Chondrocyte (in vitro differentiated cells): ENCODE measurements around the gene PHACTR4. TPM values are rescaled to one million over a fixed set of nuclear protein-coding genes. Genes with fewer than 3 reads are reported as not detected.
A peak's percentile ranks its signal among the peaks of the same experiment; 100 is the strongest.
"Not testable (repeated sequence)": the region's sequence is repeated elsewhere in the genome, so short reads cannot be mapped to it uniquely, and the experiment has no call there.

Experiments used
- DNase-seq: peaks from one replicate; pipeline ENCODE4 v3.0.0; 2021; ENCODE audit warnings: mixed read lengths, low spot score
- H3K27ac Mint-ChIP-seq: one replicate; pipeline ENCODE4 v1.8.0; 2021; ENCODE audit warnings: mild to moderate bottlenecking, moderate library complexity, mixed read lengths; ENCODE audit not compliant: unreplicated experiment
- H3K27me3 Mint-ChIP-seq: 2 replicates; pipeline ENCODE4 v1.8.0; 2021; ENCODE audit warnings: low read depth, mixed read lengths
- H3K36me3 Mint-ChIP-seq: 2 replicates; pipeline ENCODE4 v1.8.0; 2021; ENCODE audit warnings: low read depth, mixed read lengths
- H3K4me1 Mint-ChIP-seq: 2 replicates; pipeline ENCODE4 v1.8.0; 2021; ENCODE audit warnings: low read depth, mild to moderate bottlenecking, mixed read lengths
- H3K4me3 Mint-ChIP-seq: one replicate; pipeline ENCODE4 v1.8.0; 2021; ENCODE audit warnings: mild to moderate bottlenecking, moderate library complexity, mixed read lengths; ENCODE audit not compliant: unreplicated experiment
- H3K9me3 Mint-ChIP-seq: 2 replicates; pipeline ENCODE4 v1.8.0; 2021; ENCODE audit warnings: low read depth, mixed read lengths
- total RNA-seq: library from RNA; stranded (reverse); gene quantifications from 3 replicates; pipeline ENCODE4 v1.2.1, GENCODE V29; 2021
- TF ChIP-seq, protein P1 (sequence below): fragments of 200-600 bp; sonication (generic); IDR thresholded peaks from 2 replicates; pipeline ENCODE4 v1.5.0; 2021; ENCODE audit warnings: antibody characterized with exemption, mild to moderate bottlenecking, moderate library complexity

The PHACTR4 gene
- total RNA-seq, 1 donor from 2014 or later, result 39.9 TPM

- DNase-seq, result no peak
- Mint-ChIP-seq H3K4me3 (no peak overlapping the region), H3K27ac (no peak overlapping the region)
Measured at GRCh38 chr1:28364888-28365287, 4.7 kb upstream of the PHACTR4 start.

DNA sequence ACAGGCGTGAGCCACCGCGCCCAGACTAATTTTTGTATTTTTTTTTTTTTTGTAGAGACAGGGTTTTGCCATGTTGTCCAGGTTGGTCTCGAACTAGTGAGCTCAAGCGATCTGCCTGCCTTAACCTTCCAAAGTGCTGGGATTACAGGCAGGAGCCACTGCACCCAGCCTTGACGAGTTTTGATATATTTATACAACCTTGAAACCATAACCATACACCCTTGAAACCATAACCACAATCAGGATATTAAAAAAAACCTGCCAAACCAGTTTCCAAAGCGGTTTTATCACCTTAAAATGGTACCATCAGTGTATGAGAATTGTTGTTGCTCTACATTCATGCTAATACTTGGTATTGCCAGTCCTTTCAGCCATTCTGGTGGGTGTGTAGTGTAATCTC lies 3.7 kb upstream of the PHACTR4 start:
- no peaks in the 10 kb centered on the region for H3K27me3 Mint-ChIP-seq

More at GRCh38 chr1:28364888-28365287, 4.7 kb upstream of the PHACTR4 start:
- Mint-ChIP-seq H3K4me1 (peaks cover 6% of the 10 kb centered on the region), H3K27me3 (no peaks in the 10 kb centered on the region), H3K9me3 (no peaks in the 10 kb centered on the region), H3K36me3 (no peaks in the 10 kb centered on the region)
- TF ChIP-seq, protein P1, sequence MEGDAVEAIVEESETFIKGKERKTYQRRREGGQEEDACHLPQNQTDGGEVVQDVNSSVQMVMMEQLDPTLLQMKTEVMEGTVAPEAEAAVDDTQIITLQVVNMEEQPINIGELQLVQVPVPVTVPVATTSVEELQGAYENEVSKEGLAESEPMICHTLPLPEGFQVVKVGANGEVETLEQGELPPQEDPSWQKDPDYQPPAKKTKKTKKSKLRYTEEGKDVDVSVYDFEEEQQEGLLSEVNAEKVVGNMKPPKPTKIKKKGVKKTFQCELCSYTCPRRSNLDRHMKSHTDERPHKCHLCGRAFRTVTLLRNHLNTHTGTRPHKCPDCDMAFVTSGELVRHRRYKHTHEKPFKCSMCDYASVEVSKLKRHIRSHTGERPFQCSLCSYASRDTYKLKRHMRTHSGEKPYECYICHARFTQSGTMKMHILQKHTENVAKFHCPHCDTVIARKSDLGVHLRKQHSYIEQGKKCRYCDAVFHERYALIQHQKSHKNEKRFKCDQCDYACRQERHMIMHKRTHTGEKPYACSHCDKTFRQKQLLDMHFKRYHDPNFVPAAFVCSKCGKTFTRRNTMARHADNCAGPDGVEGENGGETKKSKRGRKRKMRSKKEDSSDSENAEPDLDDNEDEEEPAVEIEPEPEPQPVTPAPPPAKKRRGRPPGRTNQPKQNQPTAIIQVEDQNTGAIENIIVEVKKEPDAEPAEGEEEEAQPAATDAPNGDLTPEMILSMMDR, result no peak

GRCh38 chr1:28368608-28369007 lies 932 bp upstream of the PHACTR4 start:
- H3K4me3 Mint-ChIP-seq, H3K9me3 Mint-ChIP-seq, H3K27ac Mint-ChIP-seq, DNase-seq, H3K36me3 Mint-ChIP-seq, H3K27me3 Mint-ChIP-seq: not testable (repeated sequence)
- peaks cover 20% of the 10 kb centered on the region for H3K4me1 Mint-ChIP-seq

More for the DNA sequence above, 3.7 kb upstream of the PHACTR4 start:
- Mint-ChIP-seq H3K4me1 (peaks cover 11% of the 10 kb centered on the region), H3K27ac (no peak overlapping the region), H3K9me3 (no peaks in the 10 kb centered on the region), H3K36me3 (no peaks in the 10 kb centered on the region), H3K4me3 (no peak overlapping the region)
- TF ChIP-seq, protein P1, result no peak
- no peak for DNase-seq

DNA sequence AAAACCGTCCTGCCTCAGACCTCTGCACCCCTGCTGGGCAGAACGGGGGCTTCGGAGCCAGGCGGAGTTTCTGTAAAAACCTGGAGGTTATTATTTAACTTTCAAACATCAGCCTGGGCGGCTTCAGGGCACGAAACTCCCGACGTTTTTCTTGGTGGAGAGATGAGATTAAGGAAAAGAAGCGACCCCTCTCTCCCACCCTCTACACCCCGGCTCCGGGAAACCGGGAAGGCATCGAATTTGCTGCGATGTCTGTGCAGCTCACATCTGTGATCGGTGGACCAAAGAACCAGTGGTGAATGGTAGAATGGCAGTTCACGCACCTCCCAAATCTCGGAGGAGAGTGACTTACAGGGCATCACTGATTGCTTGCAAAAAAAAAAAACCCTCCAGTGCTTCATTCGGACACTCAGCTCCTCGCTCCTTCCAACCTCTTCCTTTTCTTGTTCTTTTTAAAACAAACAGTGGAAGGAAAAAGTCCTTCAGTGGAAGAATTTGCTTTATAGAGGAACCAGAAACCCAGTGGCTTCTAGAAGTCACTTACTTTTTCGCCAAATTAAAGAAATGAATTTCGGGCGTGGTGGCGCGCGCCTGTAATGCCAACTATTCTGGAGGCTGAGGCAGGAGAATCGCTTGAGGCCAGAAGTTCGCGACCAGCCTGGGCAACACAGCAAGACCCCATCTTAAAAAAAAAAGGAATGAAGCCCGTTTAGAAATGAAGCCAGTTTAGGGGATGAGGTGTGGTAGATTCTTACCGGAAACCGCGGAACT lies 884 bp downstream of the PHACTR4 start:
- Mint-ChIP-seq H3K27me3 (no peaks in the 10 kb centered on the region), H3K4me1 (peaks cover 35% of the 10 kb centered on the region), H3K4me3 (peak overlapping the region; percentile 91), H3K36me3 (no peaks in the 10 kb centered on the region), H3K27ac (peak overlapping the region; percentile 96), H3K9me3 (no peaks in the 10 kb centered on the region)
- DNase-seq, result no peak
- TF ChIP-seq, protein P1, result peak; percentile 47

DNA sequence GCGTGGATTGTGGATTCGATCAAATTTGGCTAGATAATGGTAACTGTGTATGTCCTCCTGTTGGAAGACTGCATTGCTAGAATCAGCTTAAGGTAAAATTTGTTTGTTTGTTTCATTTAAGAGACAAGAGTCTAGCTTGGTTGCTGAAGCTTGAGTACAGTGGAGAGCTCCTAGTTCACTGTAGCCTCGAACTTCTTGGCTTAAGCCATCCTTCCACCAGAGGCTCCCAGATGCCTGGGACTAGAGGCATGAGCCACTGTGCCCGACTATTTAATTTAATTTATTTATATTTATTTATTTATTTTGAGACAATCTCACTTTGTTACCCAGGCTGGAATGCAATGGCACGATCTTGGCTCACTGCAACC lies 1.5 kb downstream of the PHACTR4 start:
- Mint-ChIP-seq H3K36me3 (no peaks in the 10 kb centered on the region), H3K27me3 (no peaks in the 10 kb centered on the region), H3K27ac (peak overlapping the region; percentile 96), H3K4me3 (peak overlapping the region; percentile 91), H3K9me3 (no peaks in the 10 kb centered on the region), H3K4me1 (peaks cover 37% of the 10 kb centered on the region)
- DNase-seq, result no peak
- TF ChIP-seq, protein P1, result no peak

DNA sequence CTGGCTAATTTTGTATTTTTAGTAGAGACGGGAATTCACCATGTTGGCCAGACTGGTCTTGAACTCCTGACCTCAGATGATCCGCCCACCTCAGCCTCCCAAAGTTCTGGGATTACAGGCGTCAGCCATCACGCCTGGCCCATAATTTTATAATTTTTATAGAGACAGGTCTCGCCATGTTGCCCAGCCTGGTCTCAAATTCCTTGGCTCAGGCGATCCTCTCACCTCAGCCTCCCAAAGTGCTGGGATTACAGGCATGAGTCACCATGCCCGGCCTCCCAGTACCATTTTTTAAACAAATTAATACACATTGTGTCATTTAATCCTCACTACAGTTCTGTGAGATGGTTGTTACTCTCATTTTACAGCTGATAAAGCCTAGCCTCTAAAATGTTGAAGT lies 3.9 kb downstream of the PHACTR4 start:
- not testable (repeated sequence) for H3K27me3 Mint-ChIP-seq, DNase-seq, H3K4me3 Mint-ChIP-seq, H3K9me3 Mint-ChIP-seq, H3K36me3 Mint-ChIP-seq
- H3K27ac Mint-ChIP-seq, result peak overlapping the region; percentile 85
- peaks cover 38% of the 10 kb centered on the region for H3K4me1 Mint-ChIP-seq
